GM18511 (cell line): ENCODE data around the gene CKM.
"Not testable (repeated sequence)": the region's sequence is repeated elsewhere in the genome, so short reads cannot be mapped to it uniquely, and the experiment has no call there.

Experiments used
- ATAC-seq: cut with Tn5 transposase; IDR thresholded peaks from one replicate; pipeline ENCODE4 v1.9.1; 2021; ENCODE audit warnings: mild to moderate bottlenecking, moderate library complexity; ENCODE audit not compliant: unreplicated experiment

CKM gene

GRCh38 chr19:45293682-45294081 is 29.0 kb downstream of the CKM start:
- ATAC-seq, result no peak

DNA sequence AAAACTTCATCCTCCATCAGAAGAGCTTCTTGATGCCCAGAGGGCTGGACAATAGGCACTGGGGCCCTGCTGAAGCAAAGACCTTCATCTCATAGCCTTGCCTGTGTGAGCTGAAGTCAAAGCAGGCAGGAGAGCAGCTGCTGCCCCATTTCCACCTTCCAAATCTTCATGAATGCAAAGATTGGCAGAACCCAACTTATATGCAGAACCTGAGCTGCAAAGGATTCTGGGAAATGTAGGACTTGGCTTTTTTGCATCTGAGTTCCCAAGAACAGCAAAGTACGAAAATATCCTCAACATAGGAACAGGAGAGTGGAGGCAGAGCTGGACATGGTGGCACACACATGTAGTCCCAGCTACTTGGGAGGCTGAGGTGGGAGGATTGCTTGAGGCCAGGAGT is 30.8 kb downstream of the CKM start:
- ATAC-seq, result no peak

DNA sequence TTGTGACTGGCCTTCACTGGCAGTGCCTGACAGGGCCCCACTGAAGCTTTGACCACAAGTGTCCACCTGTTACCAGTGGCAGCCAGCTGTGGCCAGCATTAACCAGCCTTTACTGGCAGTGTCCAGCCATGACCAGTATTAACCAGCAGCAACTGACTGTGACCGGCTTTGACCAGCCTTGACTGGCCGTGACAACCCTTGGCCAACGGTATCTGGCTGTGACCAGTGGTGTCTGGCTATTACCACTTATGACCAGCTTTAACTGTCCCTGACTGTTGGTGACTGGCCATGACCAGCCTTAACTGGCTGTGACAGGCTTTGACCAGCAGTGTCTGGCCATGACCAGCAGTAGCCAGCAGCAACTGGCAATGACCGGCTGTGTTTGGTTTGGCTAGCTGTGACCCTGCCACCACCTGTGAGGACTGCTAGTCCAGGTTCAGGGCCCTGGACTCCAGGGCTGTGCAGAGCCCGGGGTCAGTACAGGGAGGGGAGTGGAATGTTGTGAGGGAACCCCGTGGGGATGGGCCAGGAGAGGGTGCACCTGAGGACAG is 32.2 kb downstream of the CKM start:
- ATAC-seq, result no peak

GRCh38 chr19:45283443-45284033 is 39.1 kb downstream of the CKM start:
- ATAC-seq, result no peak

DNA sequence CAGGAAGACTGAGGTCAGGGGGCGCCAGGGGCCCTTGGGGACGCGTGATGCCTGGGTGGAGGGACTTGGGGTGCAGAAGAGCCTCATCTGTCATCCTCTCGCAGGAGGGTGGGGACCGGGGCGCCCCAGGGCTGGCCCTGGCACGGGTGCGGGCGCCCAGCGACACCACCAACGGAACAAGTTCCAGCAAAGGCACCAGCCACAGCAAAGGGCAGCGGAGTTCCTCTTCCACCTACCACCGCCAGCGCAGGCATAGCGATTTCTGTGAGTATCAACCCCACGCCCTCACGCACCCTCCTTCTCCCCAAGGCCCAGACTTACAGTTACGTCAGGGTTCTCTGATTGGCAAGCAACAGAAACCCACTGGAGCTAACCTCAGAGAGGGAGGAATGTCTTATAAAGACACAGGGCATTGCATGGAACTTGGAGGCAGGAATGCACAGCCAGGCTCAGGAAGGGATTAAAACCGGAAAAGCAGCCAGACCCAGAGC is 42.2 kb downstream of the CKM start:
- ATAC-seq, result no peak

- ATAC-seq, result no peak
Observed at GRCh38 chr19:45279587-45280192, 43.0 kb downstream of the CKM start.

- ATAC-seq, result no peak
Observed at GRCh38 chr19:45278087-45278486, 44.6 kb downstream of the CKM start.

DNA sequence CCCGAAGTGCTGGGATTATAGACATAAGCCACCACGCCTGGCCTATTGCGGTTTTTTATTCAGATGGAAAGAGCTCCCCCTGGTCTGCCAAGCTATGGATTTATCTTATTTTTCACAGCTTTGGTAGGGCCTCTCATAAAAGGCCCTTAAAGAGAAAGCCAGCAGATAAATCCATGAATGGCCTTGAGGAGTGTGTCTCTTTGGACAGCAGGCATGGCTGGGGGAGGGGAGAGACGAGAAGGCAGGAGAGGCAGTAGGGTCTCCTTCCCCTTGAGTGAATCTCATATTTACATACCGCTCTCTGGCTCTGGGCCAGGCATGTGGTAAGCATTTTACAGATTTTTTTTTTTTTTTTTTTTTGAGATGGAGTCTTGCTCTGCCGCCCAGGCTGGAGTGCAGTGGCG is 46.4 kb downstream of the CKM start:
- no peak for ATAC-seq

DNA sequence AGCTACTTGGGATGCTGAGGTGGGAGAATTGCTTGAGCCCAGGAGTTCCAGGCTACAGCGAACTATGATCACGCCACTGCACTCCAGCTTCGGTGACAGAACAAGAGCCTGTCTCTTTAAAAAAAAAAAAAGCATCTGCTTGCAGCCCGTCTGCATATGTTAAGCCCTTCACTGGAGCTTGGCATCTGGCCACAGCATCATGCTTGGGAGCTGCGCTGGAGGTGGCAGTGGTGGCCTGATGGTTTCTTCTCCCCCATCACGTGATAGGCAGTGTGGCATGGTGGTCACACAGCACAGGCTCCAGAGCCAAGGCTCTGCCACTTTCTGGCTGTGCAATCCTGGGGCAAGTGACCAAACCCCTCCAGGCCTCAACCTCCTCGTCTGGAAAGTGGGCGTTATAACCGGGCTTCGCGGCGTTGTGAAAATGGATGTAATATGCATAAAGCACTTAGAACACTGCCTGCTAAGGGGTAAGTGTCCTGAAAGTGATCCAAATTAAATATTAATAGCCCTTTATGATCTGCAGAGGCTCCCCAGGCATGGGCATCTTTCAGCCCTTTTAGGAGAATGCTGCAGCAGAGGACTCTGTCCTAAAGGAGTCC is 47.2 kb downstream of the CKM start:
- ATAC-seq, result no peak

DNA sequence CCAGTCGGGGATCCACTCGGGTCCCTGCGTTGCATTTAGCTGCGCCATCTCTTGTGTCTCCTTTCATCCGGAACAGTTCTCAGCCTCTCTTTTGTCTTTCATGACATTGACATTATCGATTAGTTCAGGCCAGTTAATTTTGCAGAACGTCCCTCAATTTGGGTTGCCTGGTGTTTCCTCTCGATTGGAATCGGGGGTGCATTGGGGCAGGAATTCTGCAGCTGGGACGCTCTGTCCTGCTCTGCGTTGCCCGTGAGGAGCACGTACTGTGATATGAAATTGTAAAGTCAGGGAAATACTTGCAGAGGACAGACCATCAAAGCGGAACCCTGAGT is 49.2 kb downstream of the CKM start:
- no peak for ATAC-seq

DNA sequence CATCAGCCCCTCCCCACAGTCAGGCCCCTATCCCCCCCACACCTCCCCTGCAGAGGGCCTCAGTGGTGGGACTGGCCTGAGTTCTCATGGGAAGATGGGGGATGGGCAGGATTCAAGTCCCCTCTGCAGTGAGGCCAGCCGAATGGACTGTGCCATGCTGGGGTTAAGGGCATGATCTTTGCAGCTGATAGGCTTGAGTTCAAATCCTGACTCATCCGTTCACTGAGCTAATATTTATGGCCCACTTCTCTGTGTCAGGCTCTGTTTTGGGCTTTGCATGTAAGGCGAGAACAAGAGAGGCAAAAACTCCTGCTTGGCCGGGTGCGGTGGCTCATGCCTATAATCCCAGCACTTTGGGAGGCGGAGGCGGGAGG is 51.0 kb downstream of the CKM start:
- no peak for ATAC-seq

GRCh38 chr19:45271098-45271734 is 51.5 kb downstream of the CKM start:
- ATAC-seq, result no peak

DNA sequence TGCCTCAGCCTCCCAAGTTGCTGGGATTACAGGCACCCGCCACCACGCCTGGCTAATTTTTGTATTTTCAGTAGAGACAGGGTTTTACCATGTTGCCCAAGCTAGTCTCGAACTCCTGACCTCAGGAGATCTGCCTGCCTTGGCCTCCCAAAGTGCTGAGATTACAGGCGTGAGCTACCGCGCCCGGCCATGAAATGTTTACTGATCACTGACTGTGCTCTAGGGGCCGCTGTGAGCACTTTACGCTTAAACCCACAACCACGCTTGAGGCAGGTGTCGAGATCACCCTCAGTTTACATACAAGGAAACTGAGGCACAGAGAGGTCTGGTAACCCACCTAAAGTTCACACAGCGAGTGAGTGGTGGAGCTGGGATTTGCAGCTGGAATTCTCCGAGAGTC is 52.7 kb downstream of the CKM start:
- ATAC-seq, result not testable (repeated sequence)

GRCh38 chr19:45267296-45267695 is 55.4 kb downstream of the CKM start:
- ATAC-seq, result no peak

DNA sequence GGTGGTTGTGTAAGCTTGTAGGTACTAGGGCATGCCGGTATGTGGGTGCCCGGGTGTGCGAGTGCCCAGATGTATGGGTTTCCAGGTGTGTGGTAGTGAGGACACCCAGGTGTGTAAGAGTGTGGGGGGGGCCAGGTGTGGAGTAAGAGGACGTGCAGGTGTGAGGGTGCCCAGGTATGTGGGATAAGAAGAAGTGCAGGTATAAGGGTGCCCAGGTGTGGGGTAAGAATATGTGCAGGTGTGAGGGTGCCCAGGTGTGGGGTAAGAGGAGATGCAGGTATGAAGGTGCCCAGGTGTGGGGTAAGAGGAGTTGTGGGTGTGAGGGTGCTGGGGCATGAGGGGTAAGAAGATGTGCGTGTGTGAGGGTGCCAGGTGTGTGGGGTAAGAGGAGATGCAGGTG is 57.3 kb downstream of the CKM start:
- ATAC-seq, result no peak

DNA sequence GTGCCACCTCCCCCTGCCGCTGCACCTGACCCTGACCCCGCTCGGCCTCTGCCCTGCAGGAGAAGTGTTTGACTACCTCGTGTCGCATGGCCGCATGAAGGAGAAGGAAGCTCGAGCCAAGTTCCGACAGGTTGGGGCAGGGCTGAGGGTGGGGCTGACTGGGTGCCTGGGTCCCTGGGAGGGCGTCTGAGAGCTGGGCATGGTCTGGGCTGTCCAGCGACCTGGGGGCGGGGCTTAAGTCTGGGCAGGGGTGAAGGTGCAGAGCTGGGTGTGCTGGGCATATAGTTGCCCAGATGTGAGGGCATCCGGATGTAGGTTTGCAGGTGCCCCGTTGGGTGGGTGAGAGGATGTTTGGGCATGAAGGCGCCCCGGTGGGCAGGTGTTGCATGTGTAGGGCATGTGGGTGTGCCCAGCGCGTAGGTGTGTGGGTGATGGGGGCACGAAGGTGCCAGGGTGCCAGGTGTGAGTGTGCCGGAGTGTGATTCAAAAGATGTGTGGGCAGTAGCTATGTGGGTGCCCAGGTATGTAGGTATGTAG is 57.8 kb downstream of the CKM start:
- ATAC-seq, result no peak

- no peak for ATAC-seq
Observed at GRCh38 chr19:45263013-45263412, 59.7 kb downstream of the CKM start.

- no peak for ATAC-seq
Observed at GRCh38 chr19:45262570-45262969, 60.1 kb downstream of the CKM start.

DNA sequence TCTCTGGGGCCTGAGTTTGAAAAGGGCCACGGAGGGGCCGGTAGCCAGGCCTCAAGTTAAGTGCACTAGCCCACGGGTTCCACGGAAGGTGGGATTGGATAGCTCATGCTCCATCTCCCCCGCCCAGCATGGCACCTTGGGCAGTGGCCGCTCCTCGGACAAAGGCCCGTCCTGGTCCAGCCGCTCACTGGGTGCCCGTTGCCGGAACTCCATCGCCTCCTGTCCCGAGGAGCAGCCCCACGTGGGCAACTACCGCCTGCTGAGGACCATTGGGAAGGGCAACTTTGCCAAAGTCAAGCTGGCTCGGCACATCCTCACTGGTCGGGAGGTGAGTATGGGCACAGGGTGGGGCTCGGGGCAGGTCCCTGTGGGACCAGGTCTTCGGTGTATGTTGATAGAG is 63.8 kb downstream of the CKM start:
- ATAC-seq, result no peak

DNA sequence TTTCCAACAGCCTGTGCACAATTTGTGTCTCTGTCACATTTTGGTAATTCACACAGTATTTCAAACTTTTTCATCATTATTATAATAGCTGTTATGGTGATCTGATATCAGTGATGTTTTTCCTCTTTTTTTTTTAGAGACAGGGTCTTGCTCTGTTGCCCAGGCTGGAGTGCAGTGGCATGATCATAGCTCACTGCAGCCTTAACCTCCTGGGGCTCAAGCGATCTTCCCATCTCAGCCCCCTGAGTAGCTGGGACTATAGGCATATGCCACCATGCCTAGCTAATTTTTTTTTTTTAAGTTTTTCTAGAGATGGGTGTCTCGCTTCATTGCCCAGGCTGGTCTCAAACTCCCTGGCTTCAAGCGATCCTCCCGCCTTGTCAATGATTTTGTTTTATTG is 65.8 kb downstream of the CKM start:
- ATAC-seq, result no peak
